Activated naive CD8-positive, alpha-beta T cell treated with anti-CD3 and anti-CD28 coated beads, Interleukin-2, amount 10 ng/mL, durations not matched to agents 7 days and 5 days (primary cell): Measurements from ENCODE around the gene ID3. TPM values are rescaled to one million over a fixed set of nuclear protein-coding genes. Genes with fewer than 3 reads are reported as not detected.
"Not testable (repeated sequence)": the region's sequence is repeated elsewhere in the genome, so short reads cannot be mapped to it uniquely, and the experiment has no call there.

Experiments used
- ATAC-seq: fragments of 150-1000 bp; cut with Tn5 transposase; one replicate; pipeline ENCODE4 v1.10.0; 2021; ENCODE audit warnings: low read depth, moderate library complexity
- POLR2A ChIA-PET: fragments of 350-600 bp; sonication (Branson Sonifier 250); formaldehyde crosslinking; loops from one replicate; lab custom pipeline; 2021; ENCODE audit warnings: antibody characterized with exemption; lab: Charles Lee
- DNase-seq: peaks from one replicate; pipeline ENCODE4 v3.0.0; 2021
- H3K27ac Mint-ChIP-seq: one replicate; pipeline ENCODE4 v1.8.0; 2022; ENCODE audit warnings: mild to moderate bottlenecking, mixed read lengths
- H3K27me3 Mint-ChIP-seq: one replicate; pipeline ENCODE4 v1.8.0; 2022; ENCODE audit warnings: mild to moderate bottlenecking, moderate library complexity, mixed read lengths
- H3K36me3 Mint-ChIP-seq: one replicate; pipeline ENCODE4 v1.8.0; 2021; ENCODE audit warnings: mild to moderate bottlenecking, mixed read lengths
- H3K4me1 Mint-ChIP-seq: one replicate; pipeline ENCODE4 v1.8.0; 2021; ENCODE audit warnings: mixed read lengths
- H3K4me3 Mint-ChIP-seq: one replicate; pipeline ENCODE4 v1.8.0; 2022; ENCODE audit warnings: mild to moderate bottlenecking, moderate library complexity, mixed read lengths
- H3K9me3 Mint-ChIP-seq: one replicate; pipeline ENCODE4 v1.8.0; 2021; ENCODE audit warnings: mixed read lengths
- total RNA-seq, 2 experiments: library from RNA; stranded (reverse); gene quantifications; one replicate each; pipeline ENCODE4 v1.2.3, GENCODE V29; 2021

ID3 gene
- total RNA-seq, 2 experiments from 2014 or later: 44.0 to 51.1 TPM

GRCh38 chr1:23594149-23594907 lies 35.0 kb upstream of the ID3 start:
- Mint-ChIP-seq H3K4me3 (peak overlapping the region; percentile 55), H3K27ac (peak overlapping the region; percentile 87), H3K9me3 (no peaks in the 10 kb centered on the region), H3K27me3 (no peaks in the 10 kb centered on the region), H3K36me3 (no peaks in the 10 kb centered on the region), H3K4me1 (peaks cover 80% of the 10 kb centered on the region)
- ATAC-seq (no peak), DNase-seq (no peak)
- POLR2A ChIA-PET: interaction anchor here (0.8 to 4.8 kb wide), 6 partner anchors 17 to 42 kb away, joined by 3 to 31 read pairs (median 18); partner anchors contain the start of gene ID3

DNA sequence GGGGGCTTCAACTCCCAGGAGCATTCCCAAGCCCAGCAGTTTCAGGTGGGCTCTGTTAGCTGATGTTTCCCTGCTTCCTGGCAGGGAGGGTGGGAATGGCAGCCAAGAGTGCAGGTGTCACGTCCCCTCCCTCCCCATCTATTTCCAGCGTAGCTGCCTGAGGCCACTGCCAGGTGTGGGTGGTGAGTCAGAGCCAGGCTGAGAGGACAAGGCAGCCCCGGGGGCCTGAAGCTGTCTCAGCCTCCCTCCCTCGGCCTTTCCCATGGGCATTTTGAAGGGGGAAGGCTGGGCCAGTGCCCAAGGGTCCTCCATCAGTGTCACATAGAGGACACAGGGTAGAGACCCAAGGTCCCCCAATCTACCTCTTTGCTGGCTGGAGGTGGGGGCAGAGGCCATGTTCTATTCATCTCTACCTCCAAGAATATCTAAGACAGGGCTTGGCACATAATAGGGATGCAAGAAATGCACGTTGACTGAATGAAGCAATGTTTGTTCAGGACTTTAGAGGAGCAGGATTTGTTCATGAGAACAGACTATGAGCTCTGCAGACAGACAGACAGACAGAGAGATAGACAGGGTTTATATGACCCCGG lies 34.4 kb upstream of the ID3 start:
- POLR2A ChIA-PET: interaction anchor here (1.2 to 6.2 kb wide), 8 partner anchors 7 to 38 kb away, joined by 3 to 74 read pairs (median 24); partner anchors contain the start of gene ID3
- Mint-ChIP-seq H3K36me3 (no peaks in the 10 kb centered on the region), H3K9me3 (no peaks in the 10 kb centered on the region), H3K4me3 (no peak overlapping the region), H3K27me3 (no peaks in the 10 kb centered on the region), H3K27ac (peak overlapping the region; percentile 58), H3K4me1 (peaks cover 74% of the 10 kb centered on the region)
- DNase-seq: no peak
- ATAC-seq: no peak

DNA sequence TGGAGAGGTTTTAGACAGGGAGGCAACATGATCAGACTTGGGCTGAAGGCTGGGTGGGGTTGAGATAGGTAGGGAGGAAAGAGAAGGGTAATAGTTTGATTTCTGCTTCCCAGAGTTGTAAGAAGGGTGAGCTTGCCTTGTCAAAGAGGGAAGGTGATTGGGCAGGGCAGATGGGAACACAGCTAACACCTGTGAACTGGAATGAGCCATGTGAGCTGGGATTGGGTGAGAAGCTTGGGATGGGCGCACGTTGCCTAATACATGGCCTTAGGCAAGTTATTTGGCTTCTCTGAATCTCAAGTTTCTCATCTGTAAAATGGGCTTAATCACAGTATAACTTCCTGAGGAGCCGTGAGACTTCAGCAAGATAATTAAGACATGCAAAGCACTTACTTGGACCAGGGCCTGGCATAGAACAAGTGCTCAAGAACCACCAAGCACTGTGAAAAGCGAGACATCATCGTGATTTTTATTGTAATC lies 33.8 kb upstream of the ID3 start:
- peak overlapping the region; percentile 52 for H3K4me3 Mint-ChIP-seq
- ATAC-seq: no peak
- H3K9me3 Mint-ChIP-seq: no peaks in the 10 kb centered on the region
- no peak for DNase-seq
- H3K4me1 Mint-ChIP-seq: peaks cover 73% of the 10 kb centered on the region
- H3K27ac Mint-ChIP-seq: peak overlapping the region; percentile 92
- no peaks in the 10 kb centered on the region for H3K27me3 Mint-ChIP-seq
- POLR2A ChIA-PET: interaction anchor here (1.1 to 6.2 kb wide), 9 partner anchors 8 to 38 kb away, joined by 3 to 74 read pairs (median 28); partner anchors contain the start of gene ID3
- H3K36me3 Mint-ChIP-seq: no peaks in the 10 kb centered on the region

- ATAC-seq: no peak
These were observed 33.0 kb upstream of the ID3 start for GRCh38 chr1:23592209-23592892.

DNA sequence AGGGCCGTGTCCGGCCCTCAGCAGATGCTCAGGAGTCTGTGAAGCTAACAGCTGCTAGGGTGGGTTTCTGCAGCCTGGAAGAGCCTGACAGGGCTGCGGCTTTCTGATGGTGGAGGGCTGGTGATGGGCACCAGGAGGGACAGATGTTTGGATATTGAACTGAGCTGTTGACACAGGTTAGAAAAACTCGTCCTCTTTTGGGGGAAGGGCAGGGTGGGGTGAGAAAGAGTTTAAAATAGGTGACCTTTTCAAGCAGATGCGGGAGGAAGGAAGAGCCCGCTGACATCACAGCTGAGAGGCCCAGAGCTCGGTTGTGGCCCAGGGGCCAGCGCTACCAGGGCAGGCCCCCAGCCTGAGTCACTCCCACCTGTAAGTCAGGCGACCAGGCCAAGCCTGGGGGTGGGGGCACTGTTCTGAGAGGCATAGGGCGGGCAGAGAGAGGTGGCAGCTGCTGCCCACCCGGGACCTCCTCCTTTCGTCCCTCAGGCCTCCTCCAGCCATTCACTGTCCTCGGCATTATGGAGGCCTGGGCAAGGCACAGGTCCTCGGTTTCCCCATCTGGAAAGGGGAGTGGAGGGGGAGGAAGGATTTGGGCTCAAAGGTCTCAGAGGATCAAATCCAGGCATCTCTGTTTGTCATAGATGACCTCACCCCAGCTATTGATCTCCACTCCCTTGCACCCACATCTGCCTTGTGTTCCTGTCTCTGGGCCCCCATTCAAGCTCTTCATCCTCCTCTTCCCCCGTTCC lies 32.3 kb upstream of the ID3 start:
- Mint-ChIP-seq H3K4me1 (peaks cover 60% of the 10 kb centered on the region), H3K36me3 (no peaks in the 10 kb centered on the region), H3K4me3 (peak overlapping the region; percentile 62), H3K9me3 (no peaks in the 10 kb centered on the region), H3K27ac (peak overlapping the region; percentile 92), H3K27me3 (no peaks in the 10 kb centered on the region)
- POLR2A ChIA-PET: interaction anchor here (0.6 to 6.2 kb wide), 12 partner anchors 9 to 60 kb away, joined by 3 to 74 read pairs (median 14); partner anchors contain the start of genes E2F2 and ID3
- ATAC-seq (peak; percentile 81), DNase-seq (peak; percentile 66)

More at GRCh38 chr1:23592209-23592892, 33.0 kb upstream of the ID3 start:
- DNase-seq: no peak
- POLR2A ChIA-PET: interaction anchor here (0.9 to 6.2 kb wide), 12 partner anchors 9 to 43 kb away, joined by 3 to 74 read pairs (median 14); partner anchors contain the start of gene ID3
- Mint-ChIP-seq H3K4me3 (peak overlapping the region; percentile 62), H3K36me3 (no peaks in the 10 kb centered on the region), H3K4me1 (peaks cover 67% of the 10 kb centered on the region), H3K27ac (peak overlapping the region; percentile 92), H3K27me3 (no peaks in the 10 kb centered on the region), H3K9me3 (no peaks in the 10 kb centered on the region)

- ATAC-seq: no peak
- Mint-ChIP-seq H3K27me3 (no peaks in the 10 kb centered on the region), H3K4me1 (peaks cover 53% of the 10 kb centered on the region), H3K27ac (peak overlapping the region; percentile 68), H3K4me3 (no peak overlapping the region), H3K9me3 (no peaks in the 10 kb centered on the region), H3K36me3 (no peaks in the 10 kb centered on the region)
- POLR2A ChIA-PET: interaction anchor here (1.0 to 6.2 kb wide), 5 partner anchors 9 to 30 kb away, joined by 7 to 74 read pairs (median 20); no protein-coding TSS in a partner anchor
- DNase-seq: no peak
These were observed 30.9 kb upstream of the ID3 start for GRCh38 chr1:23590058-23590783.

GRCh38 chr1:23589585-23589986 lies 30.3 kb upstream of the ID3 start:
- Mint-ChIP-seq H3K27me3 (no peaks in the 10 kb centered on the region), H3K9me3 (no peaks in the 10 kb centered on the region), H3K36me3 (no peaks in the 10 kb centered on the region), H3K4me1 (peaks cover 48% of the 10 kb centered on the region), H3K4me3 (no peak overlapping the region), H3K27ac (no peak overlapping the region)
- POLR2A ChIA-PET: interaction anchor here (1.0 to 6.2 kb wide), 3 partner anchors 12 to 23 kb away, joined by 7 to 74 read pairs (median 20); no protein-coding TSS in a partner anchor
- no peak for ATAC-seq
- no peak for DNase-seq

DNA sequence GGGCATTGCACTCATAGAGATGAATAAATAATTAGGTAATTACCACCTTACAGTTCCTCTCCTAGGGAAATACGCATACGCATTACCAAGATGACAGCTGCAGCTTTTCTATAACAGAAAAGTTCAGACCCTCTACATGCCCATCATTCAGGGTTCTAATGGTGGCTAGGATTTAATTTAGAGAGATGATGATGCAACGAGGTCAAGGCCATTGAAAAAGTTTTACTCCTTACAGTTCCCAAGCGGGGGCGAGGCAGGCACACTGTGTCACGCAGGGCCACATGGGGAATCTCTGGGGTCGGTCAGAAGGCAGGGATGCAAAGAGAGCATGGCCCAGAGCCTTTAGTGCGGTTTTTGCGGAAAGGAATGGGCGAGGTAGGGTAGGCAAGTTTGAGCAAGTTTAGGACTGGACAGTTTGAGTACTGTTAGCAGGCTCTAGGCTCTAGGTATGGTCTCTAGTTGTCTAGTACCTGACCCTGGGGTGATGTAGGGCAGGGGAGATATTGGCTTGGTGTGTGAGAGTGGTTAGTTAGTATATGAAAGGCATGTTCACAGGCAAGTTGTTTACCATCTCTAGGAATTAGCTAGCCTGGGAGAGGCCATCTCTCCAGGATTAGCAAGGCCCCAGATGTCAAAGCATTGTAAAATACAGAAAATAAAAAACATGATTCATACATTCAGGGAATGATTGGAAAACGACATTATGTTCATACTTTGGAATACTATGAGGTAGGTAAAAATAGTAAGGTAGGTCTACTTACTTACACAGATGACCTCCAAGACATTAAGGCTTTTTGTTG lies 29.6 kb upstream of the ID3 start:
- no peaks in the 10 kb centered on the region for H3K9me3 Mint-ChIP-seq
- no peak overlapping the region for H3K4me3 Mint-ChIP-seq
- no peaks in the 10 kb centered on the region for H3K36me3 Mint-ChIP-seq
- DNase-seq (no peak), ATAC-seq (no peak)
- peaks cover 42% of the 10 kb centered on the region for H3K4me1 Mint-ChIP-seq
- H3K27ac Mint-ChIP-seq: peak overlapping the region; percentile 43
- POLR2A ChIA-PET: interaction anchor here (2.3 to 6.2 kb wide), 2 partner anchors 12 kb away, joined by 5 to 74 read pairs; no protein-coding TSS in a partner anchor
- H3K27me3 Mint-ChIP-seq: no peaks in the 10 kb centered on the region

GRCh38 chr1:23585321-23586022 lies 26.2 kb upstream of the ID3 start:
- POLR2A ChIA-PET: interaction anchor here (0.7 kb wide), 1 partner anchor 19 kb away, joined by 3 read pairs; no protein-coding TSS in a partner anchor
- Mint-ChIP-seq H3K27me3 (no peaks in the 10 kb centered on the region), H3K27ac (no peak overlapping the region), H3K36me3 (no peaks in the 10 kb centered on the region), H3K4me1 (peaks cover 18% of the 10 kb centered on the region), H3K9me3 (no peaks in the 10 kb centered on the region), H3K4me3 (no peak overlapping the region)
- DNase-seq (no peak), ATAC-seq (no peak)

DNA sequence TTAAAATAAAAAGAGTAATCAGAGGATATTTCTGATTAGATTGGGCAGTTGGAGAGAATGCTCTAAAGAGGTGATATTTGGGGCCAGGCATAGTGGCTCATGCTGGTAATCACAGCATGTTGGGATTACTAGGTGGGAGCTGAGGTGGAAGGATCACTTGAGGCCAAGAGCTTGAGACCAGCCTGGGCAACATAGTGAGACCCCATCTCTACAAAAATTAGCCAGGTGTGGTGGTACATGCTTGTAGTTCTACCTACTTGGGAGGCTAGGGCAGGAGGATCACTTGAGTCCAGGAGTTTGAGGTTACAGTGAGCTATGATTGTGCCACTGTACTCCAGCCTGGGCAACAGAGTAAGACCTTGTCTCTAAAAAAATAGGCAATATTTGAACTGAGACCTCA lies 24.4 kb upstream of the ID3 start:
- H3K4me3 Mint-ChIP-seq, H3K27me3 Mint-ChIP-seq, H3K36me3 Mint-ChIP-seq, POLR2A ChIA-PET, DNase-seq, H3K27ac Mint-ChIP-seq, ATAC-seq, H3K9me3 Mint-ChIP-seq: not testable (repeated sequence)
- H3K4me1 Mint-ChIP-seq: peaks cover 15% of the 10 kb centered on the region

- no peaks in the 10 kb centered on the region for H3K9me3 Mint-ChIP-seq
- H3K4me1 Mint-ChIP-seq: peaks cover 16% of the 10 kb centered on the region
- H3K4me3 Mint-ChIP-seq: no peak overlapping the region
- no peaks in the 10 kb centered on the region for H3K27me3 Mint-ChIP-seq
- no peak for ATAC-seq
- POLR2A ChIA-PET: no interaction called here
- H3K36me3 Mint-ChIP-seq: no peaks in the 10 kb centered on the region
- H3K27ac Mint-ChIP-seq: no peak overlapping the region
- no peak for DNase-seq
These were observed 23.5 kb upstream of the ID3 start for GRCh38 chr1:23582820-23583219.
